Lung (tissue), 12 donors: ENCODE measurements around the gene ROCK1. TPM values are rescaled to one million over a fixed set of nuclear protein-coding genes. Genes with fewer than 3 reads are reported as not detected.

ENCODE experiments used
- ATAC-seq: fragments of 200-7000 bp; cut with Tn5 transposase; one replicate; pipeline ENCODE4 v1.9.1; 2020; ENCODE audit warnings: moderate number of reproducible peaks; ENCODE audit not compliant: insufficient read depth, low FRiP score
- DNase-seq, 3 donors: peaks; one replicate each; pipeline ENCODE4 v3.0.0-alpha.2; 2013 to 2017
- H3K27ac ChIP-seq, 2 donors: one replicate each; pipeline ENCODE4 v1.5.1; 2013; ENCODE audit warnings: mild to moderate bottlenecking in 2 of 2, moderate library complexity in 2 of 2, control low read depth in 1 of 2, inconsistent platforms in 1 of 2, low read depth in 1 of 2, low read length in 1 of 2
- H3K27me3 ChIP-seq, 3 donors: one replicate each; pipeline ENCODE4 v1.5.1; 2013; ENCODE audit warnings: low read length in 2 of 3; ENCODE audit not compliant: control insufficient read depth in 3 of 3, insufficient read depth in 3 of 3
- H3K36me3 ChIP-seq, 4 donors: one replicate each; pipeline ENCODE4 v1.5.1; 2013; ENCODE audit warnings: low read length in 4 of 4, mild to moderate bottlenecking in 1 of 4, moderate library complexity in 1 of 4; ENCODE audit not compliant: control insufficient read depth in 4 of 4, insufficient read depth in 4 of 4
- H3K4me1 ChIP-seq, 5 donors: one replicate each; pipeline ENCODE4 v1.5.1; 2013; ENCODE audit warnings: low read length in 5 of 5, mild to moderate bottlenecking in 2 of 5, moderate library complexity in 1 of 5; ENCODE audit not compliant: control insufficient read depth in 5 of 5, insufficient read depth in 5 of 5
- H3K4me3 ChIP-seq: one replicate; pipeline ENCODE4 v1.5.1; 2013; ENCODE audit warnings: mild to moderate bottlenecking, control low read depth, moderate library complexity
- H3K9ac ChIP-seq, 2 donors: one replicate each; pipeline ENCODE4 v1.5.1; 2013; ENCODE audit warnings: low read length in 2 of 2, control low read depth in 1 of 2; ENCODE audit not compliant: insufficient read depth in 1 of 2
- H3K9me3 ChIP-seq, 4 donors: one replicate each; pipeline ENCODE4 v1.5.1; 2013; ENCODE audit warnings: low read length in 3 of 4, mild to moderate bottlenecking in 1 of 4, moderate library complexity in 1 of 4; ENCODE audit not compliant: control insufficient read depth in 4 of 4, insufficient read depth in 3 of 4
- CTCF ChIP-seq: IDR thresholded peaks from 2 replicates; pipeline ENCODE4 v1.5.1; 2012; ENCODE audit warnings: mild to moderate bottlenecking; ENCODE audit errors: control extremely low read depth, extremely low read depth
- WGBS, 2 donors: extraction: QIAGEN DNeasy Blood & Tissue Kit; methylation state at CpG; one replicate each; pipeline ENCODE4 v1.1.7; 2013; 5-methylcytosine and 5-hydroxymethylcytosine counted together
- polyA plus RNA-seq, 2 donors: library from polyadenylated mRNA; stranded (reverse); fragments of 200-250 nt; gene quantifications; one replicate each; pipeline ENCODE4 v1.2.1, GENCODE V29; 2013
- total RNA-seq, 2 donors: library from RNA; depleted of rRNA in 1 of 2; stranded (reverse); fragments of >200 nt in 1 of 2; gene quantifications; one replicate each; pipeline ENCODE4 v1.2.1, GENCODE V29; 2014 to 2021
- donor health status: control.
- donor health status: control.
- donor health status: Bipolar disorder and iron deficiency.
- donor health status: healthy.
- donor health status: DM: yes; HTN: yes; CAD: no.

The ROCK1 gene
- total and polyA plus RNA-seq, 4 donors: 13.4 to 115 (median 35.9) TPM

GRCh38 chr18:21056545-21056944 lies 55.1 kb downstream of the ROCK1 start:
- Histone ChIP-seq H3K4me3 (no peak overlapping the region), H3K4me1 (peaks cover 0 to 29% (median 0%) of the 10 kb centered on the region in 5 donors), H3K27ac (no peak overlapping the region), H3K27me3 (no peaks in the 10 kb centered on the region), H3K9ac (no peak overlapping the region), H3K36me3 (peaks cover 0 to 7% (median 2%) of the 10 kb centered on the region in 4 donors), H3K9me3 (no peaks in the 10 kb centered on the region)
- ATAC-seq (no peak), DNase-seq (no peak)
- no peak for TF ChIP-seq CTCF

- no peak for TF ChIP-seq CTCF
- H3K4me1 ChIP-seq: peaks cover 0 to 33% (median 0%) of the 10 kb centered on the region in 5 donors
- no peak overlapping the region for H3K27ac ChIP-seq
- H3K9me3 ChIP-seq: no peaks in the 10 kb centered on the region
- DNase-seq (no peak), ATAC-seq (no peak)
- H3K36me3 ChIP-seq: peaks cover 0 to 2% (median 0%) of the 10 kb centered on the region in 4 donors
- H3K27me3 ChIP-seq: no peaks in the 10 kb centered on the region
- H3K9ac ChIP-seq: no peak overlapping the region
- no peak overlapping the region for H3K4me3 ChIP-seq
- WGBS, 2 donors: 31 to 61% methylated on average over 3 of the region's 3 CpGs
Measured at GRCh38 chr18:21054252-21054821, 57.3 kb downstream of the ROCK1 start.

GRCh38 chr18:21053127-21053526 lies 58.5 kb downstream of the ROCK1 start:
- H3K9me3 ChIP-seq: no peaks in the 10 kb centered on the region
- no peak for TF ChIP-seq CTCF
- DNase-seq (peak in 1 of 3 donors; percentile 46), ATAC-seq (peak; percentile 35)
- H3K4me3 ChIP-seq: no peak overlapping the region
- peak overlapping the region; percentile 45 to 52 for H3K27ac ChIP-seq
- H3K36me3 ChIP-seq: peaks cover 0 to 3% (median 1%) of the 10 kb centered on the region in 4 donors
- no peak overlapping the region for H3K9ac ChIP-seq
- H3K4me1 ChIP-seq: peaks cover 0 to 34% (median 0%) of the 10 kb centered on the region in 5 donors
- H3K27me3 ChIP-seq: no peaks in the 10 kb centered on the region

- no peaks in the 10 kb centered on the region for H3K9me3 ChIP-seq
- no peak overlapping the region for H3K4me3 ChIP-seq
- no peak for ATAC-seq
- no peaks in the 10 kb centered on the region for H3K27me3 ChIP-seq
- no peak for DNase-seq
- H3K36me3 ChIP-seq: peaks cover 0 to 3% (median 1%) of the 10 kb centered on the region in 4 donors
- H3K9ac ChIP-seq: no peak overlapping the region
- WGBS, 2 donors: 95 to 99% methylated on average over 5 of the region's 5 CpGs
- TF ChIP-seq CTCF: no peak
- H3K4me1 ChIP-seq: peaks cover 0 to 34% (median 0%) of the 10 kb centered on the region in 5 donors
- peak overlapping the region in 1 of 2 donors; percentile 20 for H3K27ac ChIP-seq
Measured at GRCh38 chr18:21052385-21052784, 59.2 kb downstream of the ROCK1 start.
